Activated CD8-positive, alpha-beta memory T cell treated with anti-CD3 and anti-CD28 coated beads for 1 hour (primary cell): Measurements from ENCODE around the gene HMCN2.
"Not testable (repeated sequence)": the region's sequence is repeated elsewhere in the genome, so short reads cannot be mapped to it uniquely, and the experiment has no call there.

Source experiments
- DNase-seq, 2 donors: peaks; one replicate each; pipeline ENCODE4 v3.0.0-alpha.2; 2020; ENCODE audit warnings: low read depth in 1 of 2; ENCODE audit errors: extremely low read depth in 1 of 2

The HMCN2 gene

GRCh38 chr9:130237763-130238524 is 27.6 kb upstream of the HMCN2 start:
- no peak for DNase-seq

DNA sequence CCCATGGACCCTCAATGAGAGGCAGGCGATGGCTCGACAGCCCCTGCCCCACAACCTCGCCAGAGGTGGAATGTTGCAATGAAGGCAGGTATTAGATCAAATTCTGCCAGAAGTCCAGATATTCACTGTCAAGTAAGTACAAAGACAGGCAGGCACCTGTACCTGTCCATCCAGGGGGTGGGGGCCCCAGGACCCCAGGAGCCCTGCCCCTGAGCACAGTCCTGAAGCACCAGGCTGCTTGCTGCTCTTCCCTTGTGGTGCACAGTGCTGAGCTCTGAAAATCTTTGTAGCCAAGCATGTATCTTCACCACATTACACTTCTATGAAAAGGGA is 26.2 kb upstream of the HMCN2 start:
- DNase-seq = no peak

GRCh38 chr9:130239741-130240241 is 25.8 kb upstream of the HMCN2 start:
- no peak for DNase-seq

GRCh38 chr9:130240410-130241197 is 25.0 kb upstream of the HMCN2 start:
- DNase-seq = no peak

DNA sequence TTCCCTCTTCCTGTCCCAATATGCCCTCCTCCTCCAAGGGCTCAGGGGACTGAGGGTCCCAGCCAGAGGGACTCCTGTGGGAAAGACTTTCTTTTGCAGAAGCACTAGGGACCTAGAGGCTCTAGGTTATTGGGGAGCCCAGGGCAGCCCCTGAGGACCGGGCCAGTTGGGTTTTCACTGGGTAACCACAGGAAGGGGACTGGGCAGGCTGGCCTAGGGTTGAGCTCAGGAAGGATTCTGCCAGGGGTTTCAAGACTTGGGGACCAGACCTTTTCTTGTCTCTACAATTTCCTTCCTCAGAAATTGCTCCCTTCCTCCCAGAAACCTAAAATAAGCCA is 24.4 kb upstream of the HMCN2 start:
- no peak for DNase-seq

GRCh38 chr9:130242270-130243014 is 23.1 kb upstream of the HMCN2 start:
- no peak for DNase-seq

DNA sequence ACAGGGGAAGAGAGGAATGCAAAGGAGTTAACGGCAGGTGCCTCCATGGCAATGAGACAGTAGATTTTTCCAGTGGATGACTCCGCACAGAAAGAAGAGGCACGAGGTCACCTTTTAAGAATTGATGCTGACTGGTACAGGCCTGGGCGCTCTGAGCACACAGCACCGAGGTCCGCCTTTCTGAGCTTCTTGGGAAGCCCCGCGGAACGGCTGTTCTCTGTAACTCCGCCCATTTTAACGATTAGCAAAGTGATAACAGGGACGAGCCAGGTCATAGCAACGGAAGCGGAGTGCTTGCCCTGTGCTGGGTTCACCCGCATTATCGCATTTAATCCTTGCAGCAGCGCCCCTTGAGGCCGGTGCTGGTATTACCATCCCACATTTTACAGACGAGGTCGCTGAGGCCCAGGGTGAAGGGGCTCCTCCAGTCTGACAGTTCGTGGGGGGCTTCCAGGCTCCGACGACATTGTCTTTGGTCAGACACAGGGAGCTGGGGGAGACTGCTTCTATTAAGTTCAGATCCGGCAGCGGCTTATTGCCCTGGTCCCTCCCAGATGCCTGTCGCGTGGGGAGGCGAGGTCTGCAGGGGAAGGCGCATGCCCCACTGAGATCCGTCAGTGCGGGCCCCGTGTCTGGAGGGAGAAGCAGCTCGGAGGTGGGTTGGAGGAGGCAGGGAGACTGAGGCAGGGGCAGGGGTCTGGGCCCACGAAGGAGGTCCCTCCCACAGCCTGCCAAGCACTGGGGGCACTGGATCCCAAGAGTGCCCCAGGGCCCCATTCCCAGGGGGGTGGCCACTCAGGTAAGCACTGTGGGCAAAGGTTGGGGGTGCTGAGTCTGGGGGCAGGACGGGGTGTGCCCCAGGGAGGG is 22.3 kb upstream of the HMCN2 start:
- peak; percentile 48 to 75 for DNase-seq

DNA sequence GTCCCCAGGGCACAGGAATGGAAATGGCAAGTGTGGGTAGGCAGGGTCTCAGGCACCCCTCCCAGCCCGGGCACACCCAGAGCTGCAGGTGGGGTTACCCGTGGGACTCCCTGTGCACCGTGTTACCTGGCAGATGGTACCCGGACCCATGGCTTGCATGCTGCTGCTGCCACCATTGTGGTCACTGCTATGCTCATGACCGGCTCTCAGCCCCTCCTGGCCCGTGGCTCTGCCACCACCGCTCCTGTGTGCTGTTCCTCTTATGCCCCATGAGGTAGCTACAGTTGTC is 21.7 kb upstream of the HMCN2 start:
- no peak for DNase-seq

DNA sequence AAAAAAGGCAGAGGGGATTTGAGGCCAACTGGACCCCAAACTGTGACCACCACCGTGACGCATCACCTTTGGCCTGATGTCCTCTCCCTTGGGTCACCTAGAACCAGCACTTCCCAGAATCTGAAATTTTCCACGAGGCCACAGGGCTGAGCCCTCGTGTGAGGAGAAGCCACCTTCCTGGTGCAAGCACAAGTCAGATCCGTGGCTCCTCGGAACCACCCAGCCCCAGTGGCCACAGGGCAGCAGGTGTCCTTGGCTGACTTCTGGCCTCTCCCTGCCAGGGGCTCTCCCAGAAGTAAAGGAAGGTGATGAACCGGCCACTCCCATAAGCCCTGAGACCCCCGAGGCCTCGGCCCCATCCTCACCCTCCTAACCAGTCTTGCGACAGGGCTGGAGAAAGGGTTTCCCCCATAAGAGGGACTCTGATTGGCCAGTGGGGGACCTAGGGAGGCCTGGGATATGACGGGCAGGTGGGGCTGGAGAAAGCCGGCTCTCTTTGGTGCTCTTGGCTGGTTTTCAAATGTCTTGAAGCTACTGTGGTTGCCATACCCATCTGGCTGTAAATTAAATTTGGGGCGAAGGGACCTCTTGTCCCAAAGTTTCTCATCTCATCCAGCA is 20.9 kb upstream of the HMCN2 start:
- DNase-seq = no peak

DNA sequence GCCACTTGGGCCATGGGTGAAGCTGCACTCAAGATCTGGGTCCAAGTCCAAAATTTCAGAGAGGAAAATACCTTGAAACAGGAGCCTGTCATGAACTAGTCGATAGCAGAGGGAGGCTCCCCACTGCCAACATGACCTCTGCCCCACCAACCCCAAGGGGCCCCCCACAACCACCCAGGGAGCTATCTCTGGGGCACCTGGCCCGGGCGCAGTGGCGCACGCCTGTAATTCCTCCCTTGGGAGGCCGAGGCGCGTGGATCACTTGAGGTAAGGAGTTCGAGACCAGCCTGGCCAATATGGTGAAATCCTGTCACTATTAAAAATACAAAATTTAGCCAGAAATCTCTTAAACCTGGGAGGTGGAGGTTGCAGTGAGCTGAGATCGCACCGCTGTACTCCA is 20.1 kb upstream of the HMCN2 start:
- DNase-seq = no peak

- DNase-seq = no peak
Observed at GRCh38 chr9:130246126-130246525, 19.4 kb upstream of the HMCN2 start.

- no peak for DNase-seq
Observed at GRCh38 chr9:130254747-130255630, 10.6 kb upstream of the HMCN2 start.

GRCh38 chr9:130255631-130256134 is 9.9 kb upstream of the HMCN2 start:
- no peak for DNase-seq

DNA sequence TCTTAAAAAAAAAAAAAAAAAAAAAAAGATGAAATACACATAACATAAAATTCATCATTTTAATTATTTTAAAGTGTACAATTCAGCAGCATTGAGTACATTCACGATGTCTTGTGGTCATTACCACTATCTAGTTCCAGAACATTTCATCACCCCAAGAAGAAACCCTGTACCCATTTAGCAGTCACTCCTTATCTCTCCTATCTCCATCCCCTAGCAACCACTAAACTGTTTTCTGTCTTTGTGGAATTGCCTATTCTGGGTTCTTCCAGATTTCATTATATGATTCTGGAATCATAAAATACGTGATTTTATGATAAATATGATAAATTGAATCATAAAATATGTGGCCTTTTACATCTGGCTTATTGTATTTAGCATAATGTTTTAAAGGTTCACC is 8.9 kb upstream of the HMCN2 start:
- no peak for DNase-seq

- not testable (repeated sequence) for DNase-seq
Observed at GRCh38 chr9:130258137-130258536, 7.4 kb upstream of the HMCN2 start.

GRCh38 chr9:130259044-130259443 is 6.5 kb upstream of the HMCN2 start:
- DNase-seq = no peak

DNA sequence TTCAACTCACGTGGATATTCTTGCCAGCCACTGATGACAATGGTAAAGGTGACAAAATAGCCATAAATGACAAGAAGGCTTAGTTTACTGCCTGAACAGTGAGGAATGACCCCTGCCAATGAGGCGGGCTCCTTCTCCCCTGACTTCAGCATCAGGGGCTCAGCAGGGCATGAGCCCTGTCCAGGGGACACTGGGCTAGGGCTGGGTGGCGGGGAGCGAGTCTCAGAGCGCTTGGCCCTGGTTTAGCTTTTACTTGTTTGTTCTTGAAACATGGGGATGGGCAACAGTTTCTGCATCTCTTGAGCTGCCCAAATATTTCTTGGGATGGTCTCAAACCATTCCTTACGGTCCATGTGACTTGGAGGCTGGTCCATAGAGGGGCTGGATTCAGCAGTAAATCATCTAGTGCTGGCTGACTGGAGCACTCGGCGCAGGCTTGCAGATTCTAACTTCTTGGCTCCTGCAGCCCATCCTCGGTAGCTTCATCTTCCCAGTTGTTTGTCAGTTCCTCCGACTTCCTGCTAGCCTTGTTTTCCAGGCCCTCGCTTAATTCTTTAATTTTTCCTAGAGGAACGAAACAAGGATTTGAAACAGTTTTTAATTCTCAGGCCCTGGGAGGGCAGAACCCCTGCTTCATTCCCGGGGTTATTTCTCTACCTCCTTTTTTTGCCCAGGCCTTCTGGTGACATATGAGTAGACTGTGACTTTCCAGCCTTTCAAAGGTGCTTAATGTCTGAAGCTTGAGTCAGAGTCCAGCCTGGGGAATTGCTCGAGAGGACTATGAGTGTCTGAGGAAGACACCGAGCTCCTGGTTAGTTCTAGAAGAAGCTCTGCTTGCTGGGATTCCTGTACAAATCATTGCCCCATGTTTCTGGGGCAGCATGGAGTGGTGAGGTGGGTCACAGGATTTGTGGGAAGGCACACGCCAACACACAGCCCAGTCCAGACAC is 4.5 kb upstream of the HMCN2 start:
- DNase-seq = no peak

DNA sequence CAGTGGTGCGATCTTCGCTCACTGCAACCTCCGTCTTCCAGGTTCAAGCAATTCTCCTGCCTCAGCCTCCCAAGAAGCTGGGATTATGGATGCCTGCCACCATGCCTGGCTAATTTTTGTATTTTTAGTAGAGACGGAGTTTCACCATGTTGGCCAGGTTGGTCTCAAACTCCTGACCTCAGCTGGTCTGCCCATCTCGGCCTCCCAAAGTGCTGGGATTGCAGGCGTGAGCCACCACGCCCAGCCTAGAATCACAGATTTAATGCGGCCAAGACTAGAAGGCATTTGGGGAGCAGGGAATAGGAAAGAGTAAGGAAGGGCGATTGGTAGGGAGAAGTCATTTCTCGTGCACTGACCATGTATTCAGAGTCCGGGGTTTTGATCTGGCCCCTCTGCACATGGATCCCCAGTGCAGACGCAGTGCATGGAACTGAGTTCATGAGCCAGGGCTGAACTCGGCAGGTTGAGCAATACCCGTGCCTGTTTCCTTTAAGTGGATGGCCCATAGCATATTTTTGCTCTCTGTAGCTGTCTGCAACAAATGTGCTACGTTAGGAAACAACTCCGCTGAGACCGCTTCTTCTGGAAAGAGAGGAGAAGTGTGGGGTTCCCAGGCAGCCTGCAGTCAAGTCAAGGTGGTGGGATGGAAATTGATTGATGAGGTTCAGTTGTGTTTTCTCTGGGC is 3.4 kb upstream of the HMCN2 start:
- no peak for DNase-seq
